CD4-positive, alpha-beta T cell (primary cell): ENCODE data around the gene ARMH4. TPM values are rescaled to one million over a fixed set of nuclear protein-coding genes. Genes with fewer than 3 reads are reported as not detected.

Source experiments
- ATAC-seq: fragments of 200-7000 bp; cut with Tn5 transposase; one replicate; pipeline ENCODE4 v1.10.0; 2022; ENCODE audit warnings: mild to moderate bottlenecking; ENCODE audit not compliant: poor library complexity
- CTCF ChIA-PET: fragments of 350-600 bp; sonication (Branson Sonifier 250); formaldehyde crosslinking; loops from one replicate; lab custom pipeline; 2021; ENCODE audit warnings: antibody characterized with exemption, inconsistent platforms; lab: Charles Lee
- POLR2A ChIA-PET: fragments of 350-600 bp; sonication (Branson Sonifier 250); formaldehyde crosslinking; loops from one replicate; lab custom pipeline; 2021; ENCODE audit warnings: antibody characterized with exemption, inconsistent platforms; lab: Charles Lee
- DNase-seq, 14 experiments: peaks; one replicate each; pipeline ENCODE4 v3.0.0-alpha.2; 2013 to 2020; ENCODE audit warnings: mixed read lengths in 2 of 14
- H3K27ac ChIP-seq, 2 donors: one replicate each; pipeline versions ENCODE4 v1.5.1 to v1.7.0; 2013; ENCODE audit warnings: low read length in 2 of 2, low read depth in 1 of 2, mild to moderate bottlenecking in 1 of 2
- H3K27me3 ChIP-seq, 2 experiments: 1 replicate in 1 of 2; 2 replicates in 1 of 2; pipeline versions ENCODE4 v1.6.1 to v1.7.0; 2013; ENCODE audit warnings: low read length in 2 of 2, control low read depth in 1 of 2, mild to moderate bottlenecking in 1 of 2, moderate library complexity in 1 of 2; ENCODE audit not compliant: insufficient read depth in 2 of 2, control insufficient read depth in 1 of 2
- H3K36me3 ChIP-seq: one replicate; pipeline ENCODE4 v1.6.1; 2013; ENCODE audit warnings: low read length, control low read depth; ENCODE audit not compliant: insufficient read depth
- H3K4me1 ChIP-seq: one replicate; pipeline ENCODE4 v1.6.1; 2013; ENCODE audit warnings: low read length, control low read depth; ENCODE audit not compliant: insufficient read depth
- H3K4me3 ChIP-seq: one replicate; pipeline ENCODE4 v1.5.1; 2013; ENCODE audit warnings: mild to moderate bottlenecking, low read length, moderate library complexity
- H3K9me3 ChIP-seq, 2 experiments: 1 replicate in 1 of 2; 2 replicates in 1 of 2; pipeline versions ENCODE4 v1.6.1 to v1.7.0; 2013; ENCODE audit warnings: low read length in 2 of 2, mild to moderate bottlenecking in 2 of 2, control low read depth in 1 of 2, moderate library complexity in 1 of 2; ENCODE audit not compliant: control insufficient read depth in 1 of 2, insufficient read depth in 1 of 2
- H3K27ac Mint-ChIP-seq: one replicate; pipeline ENCODE4 v1.8.0; 2020; ENCODE audit warnings: mixed read lengths
- H3K27me3 Mint-ChIP-seq: one replicate; pipeline ENCODE4 v1.8.0; 2021; ENCODE audit warnings: mixed read lengths
- H3K36me3 Mint-ChIP-seq: one replicate; pipeline ENCODE4 v1.8.0; 2021; ENCODE audit warnings: low read depth, mixed read lengths
- H3K4me1 Mint-ChIP-seq: one replicate; pipeline ENCODE4 v1.8.0; 2021; ENCODE audit warnings: low read depth, mixed read lengths
- H3K4me3 Mint-ChIP-seq: one replicate; pipeline ENCODE4 v1.8.0; 2020; ENCODE audit warnings: mild to moderate bottlenecking, mixed read lengths
- H3K9me3 Mint-ChIP-seq: one replicate; pipeline ENCODE4 v1.8.0; 2020; ENCODE audit warnings: mixed read lengths
- CTCF ChIP-seq: fragments of 200-600 bp; IDR thresholded peaks from one replicate; pipeline ENCODE4 v1.8.0; 2022; ENCODE audit warnings: antibody characterized with exemption, mild to moderate bottlenecking
- intact Hi-C, 2 experiments: fragments of 100-400 bp; cut with DNase I in 1 of 2; cut with micrococcal nuclease in 1 of 2; formaldehyde crosslinking; loops; one replicate each; pipeline versions ENCODE4 v1.15.1 to v1.9.0; 2023 to 2025; cut with DNase I, micrococcal nuclease
- total RNA-seq, 174 experiments: library from RNA in 2 of 174; stranded (reverse) in 2 of 174; gene quantifications; one replicate each; pipeline ENCODE4 v1.2.3 and lab custom pipeline; 2021 to 2026

Gene ARMH4
- total RNA-seq, 2 experiments from 2014 or later = not detected

DNA sequence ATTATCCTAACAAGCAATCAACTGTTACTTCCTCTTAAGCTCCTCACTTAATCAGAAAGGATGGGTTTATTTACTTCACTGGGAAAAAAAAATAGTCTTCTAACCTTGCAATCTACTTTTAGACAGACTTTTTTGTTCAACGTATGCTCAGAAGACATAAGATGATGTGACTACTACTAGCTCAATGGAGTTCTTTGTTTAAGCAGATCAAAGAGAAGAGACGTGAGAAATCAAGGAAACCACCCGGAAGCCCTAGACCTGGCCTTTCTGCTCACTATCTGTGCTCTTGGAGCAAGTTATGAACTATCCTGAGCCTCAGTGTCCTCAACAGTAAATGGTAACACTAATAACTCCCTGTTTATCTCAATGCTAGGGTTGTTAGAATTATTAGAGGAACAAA is 78.5 kb downstream of the ARMH4 start:
- Histone ChIP-seq H3K27me3 (peaks cover 0 to 4% of the 10 kb centered on the region in 2 experiments), H3K36me3 (no peaks in the 10 kb centered on the region), H3K4me3 (no peak overlapping the region), H3K9me3 (no peaks in the 10 kb centered on the region), H3K27ac (no peak overlapping the region), H3K4me1 (no peaks in the 10 kb centered on the region)
- intact Hi-C loops = loop anchor here (2.0 to 10.0 kb wide), 3 partner anchors 586 to 1579 kb away; no protein-coding TSS in a partner anchor
- Mint-ChIP-seq H3K27ac (no peak overlapping the region), H3K4me1 (no peaks in the 10 kb centered on the region), H3K9me3 (no peaks in the 10 kb centered on the region), H3K27me3 (peaks cover 31% of the 10 kb centered on the region), H3K4me3 (no peak overlapping the region), H3K36me3 (no peaks in the 10 kb centered on the region)
- no peak for ATAC-seq
- DNase-seq = no peak
- CTCF ChIA-PET = no interaction called here
- no peak for TF ChIP-seq CTCF
- POLR2A ChIA-PET = no interaction called here

DNA sequence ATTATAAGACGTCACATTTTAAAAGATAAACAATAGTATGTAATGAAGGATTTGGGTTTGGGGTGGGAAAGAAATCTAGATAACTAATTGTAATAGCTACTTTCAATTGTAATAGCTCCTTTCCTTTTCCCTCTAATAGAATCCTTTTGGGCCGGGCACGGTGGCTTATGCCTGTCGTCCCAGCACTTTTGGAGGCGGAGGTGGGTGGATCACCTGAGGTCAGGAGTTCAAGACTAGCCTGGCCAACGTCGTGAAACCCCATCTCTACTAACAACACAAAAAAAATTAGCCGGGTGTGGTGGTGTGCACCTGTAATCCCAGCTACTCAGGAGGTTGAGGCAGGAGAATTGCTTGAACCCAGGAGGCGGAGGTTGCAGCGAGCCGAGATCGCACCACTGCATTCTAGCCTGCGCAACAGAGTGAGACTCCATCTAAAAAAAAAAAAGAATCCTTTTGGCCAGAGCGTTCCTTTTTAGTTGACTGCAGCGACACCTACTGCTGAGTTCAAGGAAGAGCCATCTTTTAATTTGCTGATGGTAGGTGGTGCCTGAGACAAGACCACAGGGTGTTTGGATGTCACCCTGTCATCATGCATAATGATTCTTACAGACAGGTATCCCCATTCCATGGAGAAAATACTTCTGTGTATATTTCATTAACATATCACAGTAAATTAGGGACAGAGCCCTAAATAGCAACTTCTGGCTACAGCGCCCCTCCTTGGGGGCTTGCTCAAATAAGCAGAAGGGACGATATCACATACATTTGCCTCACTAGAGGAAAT is 79.5 kb downstream of the ARMH4 start:
- Mint-ChIP-seq H3K9me3 (no peaks in the 10 kb centered on the region), H3K36me3 (no peaks in the 10 kb centered on the region), H3K4me1 (no peaks in the 10 kb centered on the region), H3K27me3 (peaks cover 24% of the 10 kb centered on the region), H3K27ac (no peak overlapping the region), H3K4me3 (no peak overlapping the region)
- H3K4me1 ChIP-seq = no peaks in the 10 kb centered on the region
- no peak overlapping the region for H3K4me3 ChIP-seq
- H3K27me3 ChIP-seq = peaks cover 0 to 4% of the 10 kb centered on the region in 2 experiments
- ChIA-PET POLR2A (interaction anchor here (0.7 kb wide), 1 partner anchor 565 kb away, joined by 4 read pairs; no protein-coding TSS in a partner anchor), CTCF (no interaction called here)
- ATAC-seq = peak; percentile 68
- no peaks in the 10 kb centered on the region for H3K9me3 ChIP-seq
- intact Hi-C loops = loop anchor here (2.0 to 10.0 kb wide), 3 partner anchors 585 to 1578 kb away; no protein-coding TSS in a partner anchor
- DNase-seq = peak in 12 of 14 experiments; percentile 0 to 68 (median 20)
- H3K36me3 ChIP-seq = no peaks in the 10 kb centered on the region
- TF ChIP-seq CTCF = peak; percentile 68
- no peak overlapping the region for H3K27ac ChIP-seq

DNA sequence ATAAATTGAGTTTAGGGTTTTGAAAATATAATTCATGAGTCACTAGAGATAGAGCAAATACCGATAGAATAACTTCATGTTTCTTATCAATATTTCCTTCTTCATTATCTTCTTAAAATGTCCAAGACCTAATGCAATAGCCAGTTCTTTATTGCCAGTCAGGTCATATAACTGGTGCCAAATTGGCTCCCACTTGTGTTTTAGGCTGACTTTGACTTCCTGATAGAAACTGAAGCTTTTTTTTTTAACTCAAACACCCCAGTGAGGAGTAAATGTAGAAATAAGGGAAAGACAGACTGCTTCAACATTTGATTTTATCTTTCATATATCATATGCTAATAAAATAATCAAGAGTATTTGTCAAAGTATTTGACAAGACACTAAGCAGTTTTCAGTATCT is 80.7 kb downstream of the ARMH4 start:
- Histone ChIP-seq H3K27ac (no peak overlapping the region), H3K9me3 (no peaks in the 10 kb centered on the region), H3K36me3 (no peaks in the 10 kb centered on the region), H3K27me3 (peaks cover 0 to 4% of the 10 kb centered on the region in 2 experiments), H3K4me1 (no peaks in the 10 kb centered on the region), H3K4me3 (no peak overlapping the region)
- no peak for ATAC-seq
- ChIA-PET POLR2A (no interaction called here), CTCF (no interaction called here)
- H3K36me3 Mint-ChIP-seq = no peaks in the 10 kb centered on the region
- intact Hi-C loops = loop anchor here in 1 of 2 experiments (5.0 to 10.0 kb wide), 2 partner anchors 584 to 1577 kb away; no protein-coding TSS in a partner anchor
- no peak for TF ChIP-seq CTCF
- no peak overlapping the region for H3K27ac Mint-ChIP-seq
- H3K9me3 Mint-ChIP-seq = no peaks in the 10 kb centered on the region
- H3K27me3 Mint-ChIP-seq = peaks cover 24% of the 10 kb centered on the region
- DNase-seq = no peak
- no peaks in the 10 kb centered on the region for H3K4me1 Mint-ChIP-seq
- no peak overlapping the region for H3K4me3 Mint-ChIP-seq
